SU-DHL-6 (cell line): ENCODE results near the gene EPN1.

ENCODE experiments used
- CTCF ChIP-seq: fragments of 200-600 bp; sonication (generic); IDR thresholded peaks from one replicate; pipeline ENCODE4 v1.5.1; 2017; ENCODE audit warnings: antibody characterized with exemption, mild to moderate bottlenecking, low read length, moderate library complexity; ENCODE audit not compliant: insufficient read depth, poor library complexity, severe bottlenecking
- EZH2phosphoT487 ChIP-seq: fragments of 200-600 bp; sonication (generic), shearing (Covaris generic); conservative IDR thresholded peaks from 2 replicates; pipeline ENCODE4 v1.6.1; 2018; ENCODE audit warnings: mild to moderate bottlenecking, antibody characterized with exemption, low read length, moderate library complexity, mixed read lengths

- TF ChIP-seq CTCF (no peak), EZH2phosphoT487 (no peak)
These were observed 18.5 kb upstream of the EPN1 start for GRCh38 chr19:55656552-55656951.
